Activated naive CD8-positive, alpha-beta T cell (primary cell): ENCODE measurements around the gene GNPDA2.
A peak's percentile ranks its signal among the peaks of the same experiment; 100 is the strongest.
"Not testable (repeated sequence)": the region's sequence is repeated elsewhere in the genome, so short reads cannot be mapped to it uniquely, and the experiment has no call there.

ENCODE experiments used
- H3K27ac Mint-ChIP-seq: one replicate; pipeline ENCODE4 v1.8.0; 2021; ENCODE audit warnings: mixed read lengths
- H3K27me3 Mint-ChIP-seq: one replicate; pipeline ENCODE4 v1.8.0; 2021; ENCODE audit warnings: mixed read lengths
- H3K36me3 Mint-ChIP-seq: one replicate; pipeline ENCODE4 v1.8.0; 2021; ENCODE audit warnings: mixed read lengths
- H3K4me1 Mint-ChIP-seq: one replicate; pipeline ENCODE4 v1.8.0; 2021; ENCODE audit warnings: low read depth, mixed read lengths
- H3K4me3 Mint-ChIP-seq: one replicate; pipeline ENCODE4 v1.8.0; 2021; ENCODE audit warnings: mild to moderate bottlenecking, mixed read lengths
- H3K9me3 Mint-ChIP-seq: one replicate; pipeline ENCODE4 v1.8.0; 2021; ENCODE audit warnings: low read depth, mixed read lengths

Gene GNPDA2

DNA sequence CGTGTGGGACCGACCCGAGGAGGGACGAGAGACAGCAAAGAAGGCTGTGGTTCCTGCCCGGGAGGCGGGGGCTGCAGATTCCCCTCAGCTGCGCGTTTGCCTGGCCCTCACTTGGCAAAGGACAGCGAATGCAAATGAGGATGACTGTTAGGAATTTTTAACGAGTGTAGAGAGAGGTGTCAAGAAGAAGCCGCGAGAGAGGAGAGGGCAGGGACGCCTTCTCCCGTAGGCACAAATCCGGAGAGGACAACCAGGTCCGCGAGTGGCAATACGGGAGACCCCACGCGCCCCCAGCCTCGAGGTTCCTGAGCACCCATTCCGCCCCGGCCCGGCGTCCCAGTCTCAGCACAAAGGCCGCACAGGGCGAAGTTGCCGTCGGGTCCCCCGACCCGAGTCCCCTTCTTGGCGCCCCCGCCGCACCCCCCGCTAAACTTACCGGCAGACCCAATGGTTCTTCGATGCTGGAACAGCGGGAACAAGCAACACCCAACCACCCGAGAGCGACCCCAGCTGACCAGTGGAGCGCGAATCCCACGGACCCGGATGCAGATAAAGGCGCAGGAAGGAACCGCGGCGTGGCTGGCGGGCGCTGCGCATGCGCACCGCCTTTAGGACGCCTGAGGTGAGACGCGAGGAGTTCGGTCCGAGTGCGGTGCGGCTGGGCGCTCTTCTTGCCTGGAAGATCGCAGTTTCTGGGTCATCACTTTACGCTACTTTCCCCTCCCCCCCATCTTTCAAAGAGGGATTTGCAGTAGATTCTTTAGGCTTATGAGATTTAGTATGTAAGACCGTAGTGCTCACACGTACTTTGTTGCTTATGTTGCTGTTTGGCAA is at the start of gene GNPDA2:
GNPDA2 (minus strand) TSS at position 519 of the 834 bp plus-strand sequence. CDS start 4,349 bp downstream, outside the sequence.
- Mint-ChIP-seq H3K36me3 (no peaks in the 10 kb centered on the region), H3K4me3 (peak within 1 kb of the TSS; percentile 90), H3K27me3 (no peaks in the 10 kb centered on the region), H3K27ac (peak within 1 kb of the TSS; percentile 83), H3K9me3 (no peaks in the 10 kb centered on the region), H3K4me1 (peaks cover 38% of the 10 kb centered on the region)

DNA sequence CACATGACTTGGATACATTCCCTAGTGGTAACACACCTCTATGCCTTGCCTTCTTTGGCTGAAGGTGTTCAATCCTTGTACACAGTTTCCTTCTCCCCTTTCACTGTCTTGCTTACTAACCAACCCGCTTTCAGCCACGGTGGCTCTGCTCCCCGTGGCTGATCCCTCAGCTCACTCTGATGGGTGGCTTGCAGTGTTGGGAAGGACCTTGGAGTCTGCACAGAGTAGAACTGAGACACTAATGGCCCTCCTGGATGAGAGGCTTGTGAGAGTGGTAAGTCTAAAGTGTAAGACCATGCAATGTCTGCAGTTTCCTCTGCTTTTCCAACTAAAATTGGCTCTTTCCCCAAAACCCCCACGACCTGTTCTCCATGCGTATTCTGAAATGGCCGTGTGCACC is 46.0 kb upstream of the GNPDA2 start:
- H3K9me3 Mint-ChIP-seq: peaks cover 11% of the 10 kb centered on the region
- H3K27me3 Mint-ChIP-seq: peaks cover 7% of the 10 kb centered on the region
- H3K4me1 Mint-ChIP-seq: no peaks in the 10 kb centered on the region
- H3K36me3 Mint-ChIP-seq: no peaks in the 10 kb centered on the region
- no peak overlapping the region for H3K27ac Mint-ChIP-seq
- H3K4me3 Mint-ChIP-seq: no peak overlapping the region

DNA sequence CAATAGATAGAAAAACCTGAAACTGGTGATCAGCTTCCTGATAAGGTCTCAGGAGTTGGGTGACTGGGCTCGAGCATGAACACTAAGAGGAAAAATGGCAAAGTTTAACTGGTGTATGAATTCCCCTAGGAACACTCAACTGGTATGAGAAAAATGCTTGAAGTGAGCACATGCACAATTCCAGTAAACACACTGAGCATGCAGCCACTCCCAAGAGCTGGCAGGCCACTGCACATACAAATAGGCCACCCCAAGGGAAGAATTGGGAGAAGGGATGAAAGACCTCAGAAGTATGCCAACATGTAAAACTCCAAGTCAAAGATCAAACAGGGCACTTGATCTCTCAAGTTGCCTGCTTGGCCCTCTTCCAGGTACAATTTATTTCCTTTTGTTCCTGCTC is 45.4 kb upstream of the GNPDA2 start:
- Mint-ChIP-seq H3K27ac (no peak overlapping the region), H3K4me3 (no peak overlapping the region), H3K36me3 (no peaks in the 10 kb centered on the region), H3K4me1 (no peaks in the 10 kb centered on the region), H3K9me3 (peaks cover 11% of the 10 kb centered on the region), H3K27me3 (peaks cover 7% of the 10 kb centered on the region)

DNA sequence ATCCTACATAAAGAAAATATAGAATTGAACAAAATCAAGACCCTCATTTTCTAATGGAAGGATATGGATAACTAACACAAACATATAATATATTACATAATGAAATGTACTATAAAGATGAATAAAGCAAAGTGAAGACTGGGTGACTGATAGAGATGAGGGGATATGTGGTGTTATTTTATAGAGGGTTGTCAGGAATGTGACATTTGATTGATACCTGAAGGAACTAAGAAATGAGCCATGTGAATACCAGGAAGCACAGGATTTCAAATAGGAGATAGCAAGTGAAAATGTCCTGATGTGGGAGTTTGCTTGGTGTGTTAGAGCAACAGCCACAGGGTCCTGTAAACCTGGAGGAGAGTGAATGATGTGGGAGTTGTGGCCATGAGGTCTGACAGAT is 40.1 kb upstream of the GNPDA2 start:
- Mint-ChIP-seq H3K9me3 (no peaks in the 10 kb centered on the region), H3K4me3 (no peak overlapping the region), H3K4me1 (no peaks in the 10 kb centered on the region), H3K27me3 (peaks cover 9% of the 10 kb centered on the region), H3K27ac (no peak overlapping the region), H3K36me3 (no peaks in the 10 kb centered on the region)

DNA sequence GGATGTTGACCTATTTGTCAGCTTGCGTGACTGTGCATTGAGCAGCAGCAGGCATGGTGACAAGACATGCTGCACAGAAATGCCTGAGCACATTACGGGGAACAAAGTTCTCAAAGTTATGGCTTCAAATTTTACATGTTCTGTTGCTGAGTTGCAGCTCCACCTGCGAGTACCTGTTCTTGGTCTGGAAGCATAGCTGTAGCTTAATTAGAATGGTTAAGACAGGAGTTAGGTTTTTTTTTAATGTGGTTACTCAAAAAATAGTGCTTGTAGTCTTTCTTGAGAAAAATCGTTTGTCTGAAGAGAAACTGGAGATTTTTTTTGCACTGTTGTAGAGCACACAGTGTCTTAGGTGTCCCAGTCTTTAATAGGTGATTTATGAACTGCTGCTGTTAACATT is 38.8 kb upstream of the GNPDA2 start:
- Mint-ChIP-seq H3K9me3 (no peaks in the 10 kb centered on the region), H3K36me3 (no peaks in the 10 kb centered on the region), H3K4me3 (no peak overlapping the region), H3K27ac (no peak overlapping the region), H3K4me1 (no peaks in the 10 kb centered on the region), H3K27me3 (peaks cover 20% of the 10 kb centered on the region)

DNA sequence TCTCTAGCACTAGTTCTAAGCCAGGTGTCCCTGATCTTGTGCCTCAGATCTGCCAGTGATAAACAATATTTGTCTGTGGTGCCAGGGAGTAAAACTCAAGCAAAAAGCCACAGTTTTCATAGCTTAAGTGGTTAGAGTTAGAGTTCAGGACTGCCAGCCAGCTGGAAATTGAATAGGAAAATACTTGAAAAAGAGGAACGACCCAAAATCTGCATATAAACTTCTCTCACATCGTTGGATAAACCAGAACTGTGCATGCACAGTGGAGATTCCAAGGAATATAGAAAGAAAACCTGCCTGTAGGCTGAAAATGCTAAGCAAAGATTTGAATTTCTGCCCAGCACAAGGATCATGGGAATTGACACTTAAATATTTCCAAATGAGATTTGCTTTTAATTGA is 35.0 kb upstream of the GNPDA2 start:
- no peaks in the 10 kb centered on the region for H3K4me1 Mint-ChIP-seq
- no peak overlapping the region for H3K27ac Mint-ChIP-seq
- no peak overlapping the region for H3K4me3 Mint-ChIP-seq
- no peaks in the 10 kb centered on the region for H3K9me3 Mint-ChIP-seq
- H3K36me3 Mint-ChIP-seq: no peaks in the 10 kb centered on the region
- H3K27me3 Mint-ChIP-seq: peaks cover 14% of the 10 kb centered on the region

DNA sequence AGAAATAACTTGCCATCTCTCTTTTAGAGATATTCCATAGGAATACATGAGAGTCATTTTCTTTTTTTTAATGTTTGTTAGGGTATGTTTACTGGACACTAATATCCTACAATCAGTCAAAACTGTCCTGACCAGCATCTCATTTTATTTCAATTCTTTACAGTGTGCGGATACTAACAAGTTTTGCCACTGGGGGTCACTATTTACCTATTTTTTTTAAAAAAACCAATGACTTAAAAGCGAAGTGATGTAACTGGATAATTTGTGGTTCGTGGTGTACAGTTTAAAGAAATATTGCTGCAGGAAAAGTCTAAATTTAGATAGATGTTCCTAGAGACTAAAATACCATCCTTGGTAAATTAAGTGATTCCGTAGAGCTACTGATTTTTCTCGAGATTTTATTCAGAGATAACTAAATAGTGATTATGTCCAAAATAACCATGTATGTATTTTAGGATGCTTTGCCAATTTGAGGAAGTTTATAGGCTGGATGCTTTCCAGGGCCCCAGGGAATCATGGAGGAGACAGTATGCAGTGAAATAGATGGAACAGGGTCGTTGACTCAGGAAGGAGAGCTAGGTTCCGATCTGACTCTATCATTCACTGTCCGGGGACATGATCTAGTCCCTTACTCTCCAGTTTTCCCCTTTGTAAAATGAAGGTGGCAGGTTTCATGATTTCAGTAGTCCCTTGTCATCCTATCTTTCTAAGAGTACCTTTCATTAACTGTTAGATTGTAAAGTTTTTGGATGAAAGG is 34.0 kb upstream of the GNPDA2 start:
- Mint-ChIP-seq H3K9me3 (no peaks in the 10 kb centered on the region), H3K4me1 (no peaks in the 10 kb centered on the region), H3K27ac (no peak overlapping the region), H3K27me3 (peaks cover 12% of the 10 kb centered on the region), H3K4me3 (no peak overlapping the region), H3K36me3 (no peaks in the 10 kb centered on the region)

DNA sequence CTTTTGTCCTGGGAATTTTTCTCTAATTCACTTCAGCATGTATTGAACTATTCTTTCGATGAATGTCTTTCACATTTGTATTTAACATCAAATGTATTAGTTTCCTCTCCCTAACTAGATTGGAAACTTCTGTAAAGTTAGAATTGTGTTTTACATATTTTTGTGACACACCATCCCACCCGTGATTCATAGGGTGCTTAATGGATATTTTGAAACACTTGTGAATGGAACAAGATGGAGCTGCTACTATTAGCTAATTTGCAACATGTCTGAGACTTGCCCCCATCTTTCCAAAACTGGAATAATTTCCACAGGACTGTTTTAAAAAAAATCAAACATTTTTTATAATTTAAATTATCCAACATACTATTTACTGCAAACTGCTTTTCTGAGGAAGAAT is 30.2 kb upstream of the GNPDA2 start:
- peaks cover 13% of the 10 kb centered on the region for H3K27me3 Mint-ChIP-seq
- H3K4me3 Mint-ChIP-seq: no peak overlapping the region
- H3K27ac Mint-ChIP-seq: no peak overlapping the region
- no peaks in the 10 kb centered on the region for H3K9me3 Mint-ChIP-seq
- no peaks in the 10 kb centered on the region for H3K4me1 Mint-ChIP-seq
- H3K36me3 Mint-ChIP-seq: no peaks in the 10 kb centered on the region

DNA sequence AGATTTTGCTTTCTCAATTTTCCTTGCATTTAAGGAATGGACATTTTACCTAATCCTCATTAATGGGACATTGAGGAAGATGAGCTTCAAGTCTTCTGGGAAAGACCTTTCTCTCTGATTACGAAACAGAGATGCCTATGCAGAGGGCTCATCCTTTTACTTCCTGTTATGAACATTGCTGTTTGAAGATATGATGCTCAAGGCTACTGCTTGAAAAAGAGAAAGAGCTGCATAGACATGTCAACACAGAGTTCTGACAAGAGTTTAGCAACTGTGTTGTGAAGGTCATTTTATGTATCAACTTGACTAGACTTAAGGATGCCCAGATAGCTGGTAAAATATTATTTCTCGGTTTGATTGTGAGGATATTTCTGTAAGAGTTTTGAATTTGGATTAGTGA is 13.8 kb upstream of the GNPDA2 start:
- no peak overlapping the region for H3K4me3 Mint-ChIP-seq
- H3K27ac Mint-ChIP-seq: no peak overlapping the region
- H3K9me3 Mint-ChIP-seq: no peaks in the 10 kb centered on the region
- peaks cover 8% of the 10 kb centered on the region for H3K27me3 Mint-ChIP-seq
- H3K4me1 Mint-ChIP-seq: no peaks in the 10 kb centered on the region
- H3K36me3 Mint-ChIP-seq: no peaks in the 10 kb centered on the region

DNA sequence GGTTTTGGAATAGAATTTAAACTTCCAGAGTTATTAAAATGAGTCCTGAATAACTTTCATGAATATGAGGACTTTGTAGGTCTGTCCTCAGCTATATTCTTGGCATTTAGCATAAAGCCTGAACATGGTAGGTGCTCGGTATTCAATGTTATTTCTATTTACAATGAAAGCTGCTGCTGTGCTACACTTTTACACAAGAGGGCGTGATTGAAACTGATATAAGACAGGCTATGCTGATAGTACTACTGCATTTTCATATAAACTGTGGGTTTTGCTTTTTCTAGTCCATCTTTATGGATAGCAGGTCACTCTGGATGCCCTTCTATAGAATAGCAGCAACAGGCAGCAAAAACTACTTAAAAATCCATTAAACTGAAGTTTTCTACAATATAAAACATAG is 12.3 kb upstream of the GNPDA2 start:
- H3K4me1 Mint-ChIP-seq: no peaks in the 10 kb centered on the region
- no peak overlapping the region for H3K4me3 Mint-ChIP-seq
- peaks cover 3% of the 10 kb centered on the region for H3K36me3 Mint-ChIP-seq
- H3K9me3 Mint-ChIP-seq: no peaks in the 10 kb centered on the region
- no peak overlapping the region for H3K27ac Mint-ChIP-seq
- peaks cover 18% of the 10 kb centered on the region for H3K27me3 Mint-ChIP-seq

DNA sequence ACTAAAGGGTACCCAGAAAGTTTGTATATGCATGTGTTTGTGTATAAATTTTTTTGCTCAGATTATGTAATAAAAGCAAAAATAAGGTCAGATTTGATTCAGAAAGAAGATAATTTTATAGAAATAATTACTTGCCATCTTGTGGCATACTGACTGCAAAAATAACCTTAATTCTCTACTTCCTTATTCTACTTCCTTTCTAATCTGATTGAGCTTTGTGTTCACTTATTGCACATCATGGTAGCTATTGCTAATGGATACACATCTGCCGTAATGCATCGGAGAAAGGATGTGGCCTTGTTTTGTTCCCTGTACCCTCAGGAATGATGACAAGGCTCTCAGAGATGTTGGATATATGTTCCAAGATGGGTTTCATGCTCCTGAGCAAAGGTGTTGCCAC is 10.5 kb upstream of the GNPDA2 start:
- Mint-ChIP-seq H3K4me3 (no peak overlapping the region), H3K9me3 (no peaks in the 10 kb centered on the region), H3K36me3 (peaks cover 3% of the 10 kb centered on the region), H3K4me1 (no peaks in the 10 kb centered on the region), H3K27me3 (peaks cover 18% of the 10 kb centered on the region), H3K27ac (no peak overlapping the region)

DNA sequence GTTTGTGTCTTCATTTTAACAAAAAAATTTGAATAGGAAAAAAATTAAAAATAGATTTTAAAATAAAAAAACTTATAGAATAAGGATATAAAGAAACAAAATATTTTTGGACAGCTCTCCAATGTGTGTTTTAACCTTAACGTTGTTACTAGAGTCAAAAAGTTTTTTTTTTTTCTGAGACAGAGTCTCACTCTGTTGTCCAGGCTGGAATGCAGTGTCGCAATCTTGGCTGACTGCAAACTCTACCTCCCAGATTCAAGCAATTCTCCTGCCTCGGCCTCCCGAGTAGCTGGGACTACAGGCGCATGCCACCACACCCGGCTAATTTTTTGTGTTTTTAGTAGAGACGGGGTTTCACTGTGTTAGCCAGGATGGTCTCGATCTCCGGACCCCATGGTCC is 2.3 kb upstream of the GNPDA2 start:
- not testable (repeated sequence) for H3K9me3 Mint-ChIP-seq, H3K36me3 Mint-ChIP-seq, H3K4me3 Mint-ChIP-seq, H3K27ac Mint-ChIP-seq, H3K27me3 Mint-ChIP-seq
- H3K4me1 Mint-ChIP-seq: peaks cover 24% of the 10 kb centered on the region

DNA sequence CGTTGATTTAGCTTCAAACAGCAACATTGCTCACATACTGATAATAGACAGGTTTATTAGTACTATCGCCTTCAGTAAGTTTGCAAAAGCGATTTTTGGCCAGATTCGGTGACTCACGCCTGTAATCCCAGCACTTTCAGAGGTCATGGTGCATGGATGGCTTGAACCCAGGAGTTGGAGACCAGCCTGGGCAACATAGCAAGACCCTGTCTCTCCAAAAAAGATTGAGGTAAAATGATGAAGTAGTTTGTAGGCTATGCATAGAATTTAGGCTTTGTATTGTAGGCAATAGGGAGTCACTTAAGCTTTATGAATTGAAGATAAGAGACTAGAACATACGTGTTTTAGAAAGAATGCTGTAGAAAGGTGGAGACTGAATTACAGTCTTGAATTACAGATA is 1.1 kb upstream of the GNPDA2 start:
- H3K4me1 Mint-ChIP-seq: peaks cover 32% of the 10 kb centered on the region

DNA sequence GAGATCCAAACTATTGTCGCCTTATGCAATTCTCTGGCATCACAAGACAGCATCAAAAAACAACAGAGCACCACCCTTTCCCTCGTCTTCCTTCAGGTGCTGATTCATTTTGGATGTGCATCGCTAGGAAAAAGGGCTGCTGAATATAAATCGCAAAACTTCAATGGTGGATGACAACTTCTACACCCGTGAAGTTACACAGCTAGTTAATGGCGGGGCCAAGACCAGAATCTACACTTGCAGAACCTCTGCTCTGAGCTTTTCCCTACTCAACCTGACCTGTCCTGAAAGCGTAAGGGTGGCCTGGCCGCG is 674 bp downstream of the GNPDA2 start:
- Mint-ChIP-seq H3K4me3 (peak overlapping the region; percentile 90), H3K27ac (peak overlapping the region; percentile 83), H3K4me1 (peaks cover 43% of the 10 kb centered on the region), H3K36me3 (no peaks in the 10 kb centered on the region), H3K9me3 (no peaks in the 10 kb centered on the region), H3K27me3 (no peaks in the 10 kb centered on the region)

More for the DNA sequence above, 1.1 kb upstream of the GNPDA2 start:
- no peaks in the 10 kb centered on the region for H3K27me3 Mint-ChIP-seq
- no peaks in the 10 kb centered on the region for H3K9me3 Mint-ChIP-seq
- H3K27ac Mint-ChIP-seq: no peak overlapping the region
- peak overlapping the region; percentile 90 for H3K4me3 Mint-ChIP-seq
- no peaks in the 10 kb centered on the region for H3K36me3 Mint-ChIP-seq

DNA sequence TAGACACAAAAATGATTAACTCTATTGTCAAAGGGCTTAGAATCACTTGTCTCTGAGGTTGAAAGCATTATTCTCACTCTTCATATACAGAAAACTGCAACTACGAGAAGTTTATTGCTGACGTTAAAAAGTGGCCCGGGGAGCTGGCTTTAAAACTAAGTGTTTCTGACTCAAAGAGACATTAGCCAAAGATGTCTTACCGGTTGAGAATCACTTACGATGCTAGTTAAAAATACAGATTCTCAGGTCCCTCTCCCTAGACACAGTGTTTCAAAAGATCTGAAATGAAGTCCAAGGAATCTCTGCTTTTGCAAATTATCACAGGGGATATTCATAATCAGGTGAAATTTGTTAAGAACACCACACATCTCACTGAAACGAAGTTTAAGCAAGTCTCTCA is 1.2 kb downstream of the GNPDA2 start:
- Mint-ChIP-seq H3K9me3 (no peaks in the 10 kb centered on the region), H3K36me3 (no peaks in the 10 kb centered on the region), H3K4me1 (peaks cover 48% of the 10 kb centered on the region), H3K4me3 (peak overlapping the region; percentile 90), H3K27me3 (no peaks in the 10 kb centered on the region), H3K27ac (peak overlapping the region; percentile 73)

DNA sequence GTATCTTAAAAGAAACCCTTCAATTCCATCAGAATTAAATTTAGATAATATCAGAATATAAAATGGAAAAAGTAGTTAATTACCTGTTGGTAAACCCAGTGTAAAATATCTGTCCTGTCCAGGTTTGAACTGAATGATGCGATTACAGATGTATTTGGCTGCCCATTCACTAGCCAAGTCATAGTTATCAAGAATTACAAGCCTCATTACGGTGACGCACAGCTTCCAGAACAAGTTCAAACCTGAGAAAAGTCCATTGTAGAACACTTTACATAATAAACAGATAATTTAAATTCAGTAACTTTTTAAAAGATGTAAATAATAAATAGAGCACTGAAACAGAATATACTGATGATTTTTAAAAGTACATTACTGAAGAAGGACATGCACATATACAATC is 4.4 kb downstream of the GNPDA2 start:
- Mint-ChIP-seq H3K36me3 (no peaks in the 10 kb centered on the region), H3K4me1 (peaks cover 55% of the 10 kb centered on the region), H3K27ac (no peak overlapping the region), H3K27me3 (no peaks in the 10 kb centered on the region), H3K4me3 (no peak overlapping the region), H3K9me3 (no peaks in the 10 kb centered on the region)
